Hepatocyte (in vitro differentiated cells): ENCODE measurements around the gene KIF3B. TPM values are rescaled to one million over a fixed set of nuclear protein-coding genes. Genes with fewer than 3 reads are reported as not detected.

Experiments
- DNase-seq: peaks from one replicate; pipeline ENCODE4 v3.0.0-alpha.2; 2016; ENCODE audit warnings: low spot score
- H2AFZ ChIP-seq: fragments of 200-600 bp; sonication (generic); 2 replicates; pipeline ENCODE4 v1.6.0; 2016; ENCODE audit warnings: antibody characterized with exemption, mild to moderate bottlenecking
- H3K27ac ChIP-seq: fragments of 200-600 bp; sonication (generic); 2 replicates; pipeline ENCODE4 v1.5.1; 2016; ENCODE audit warnings: mild to moderate bottlenecking
- H3K27me3 ChIP-seq: fragments of 200-600 bp; sonication (generic); 2 replicates; pipeline ENCODE4 v1.6.1; 2016
- H3K36me3 ChIP-seq: fragments of 200-600 bp; sonication (generic); replicated peaks from 2 replicates; pipeline ENCODE4 v1.5.1; 2016; ENCODE audit warnings: low read depth; ENCODE audit not compliant: insufficient read depth
- H3K4me1 ChIP-seq: fragments of 200-600 bp; sonication (generic); 2 replicates; pipeline ENCODE4 v1.5.1; 2016; ENCODE audit warnings: mild to moderate bottlenecking, moderate library complexity; ENCODE audit not compliant: insufficient read depth
- H3K4me2 ChIP-seq: fragments of 200-600 bp; sonication (generic); 2 replicates; pipeline ENCODE4 v1.6.0; 2016
- H3K4me3 ChIP-seq: fragments of 200-600 bp; sonication (generic); 2 replicates; pipeline ENCODE4 v1.5.1; 2016; ENCODE audit warnings: mild to moderate bottlenecking
- H3K79me2 ChIP-seq: fragments of 200-600 bp; sonication (generic); 2 replicates; pipeline ENCODE4 v1.6.0; 2017; ENCODE audit warnings: mild to moderate bottlenecking
- H3K9me2 ChIP-seq: fragments of 200-600 bp; sonication (generic); replicated peaks from 2 replicates; pipeline ENCODE4 v1.6.0; 2017; ENCODE audit warnings: mild to moderate bottlenecking; ENCODE audit not compliant: insufficient read depth
- H3K9me3 ChIP-seq: fragments of 200-600 bp; sonication (generic); 2 replicates; pipeline ENCODE4 v1.5.1; 2016; ENCODE audit warnings: low read depth, mild to moderate bottlenecking
- H4K20me1 ChIP-seq: fragments of 200-600 bp; sonication (generic); 2 replicates; pipeline ENCODE4 v1.6.0; 2016; ENCODE audit warnings: mild to moderate bottlenecking; ENCODE audit not compliant: insufficient read depth, poor library complexity, severe bottlenecking
- CTCF ChIP-seq: fragments of 200-600 bp; sonication (generic); IDR thresholded peaks from 2 replicates; pipeline ENCODE4 v1.5.1; 2016; ENCODE audit warnings: antibody characterized with exemption, mild to moderate bottlenecking; ENCODE audit not compliant: poor library complexity
- EZH2 ChIP-seq: fragments of 200-600 bp; sonication (generic); IDR thresholded peaks from 2 replicates; pipeline ENCODE4 v1.6.1; 2016; ENCODE audit warnings: antibody characterized with exemption, mild to moderate bottlenecking, borderline replicate concordance
- EZH2phosphoT487 ChIP-seq: fragments of 200-600 bp; sonication (generic); IDR thresholded peaks from one replicate; pipeline ENCODE4 v1.6.1; 2018; ENCODE audit warnings: antibody characterized with exemption, mild to moderate bottlenecking, low read depth, moderate library complexity; ENCODE audit not compliant: unreplicated experiment, severe bottlenecking
- WGBS: methylation state at CpG from one replicate; pipeline ENCODE4 v1.1.6; 2016; ENCODE audit warnings: low lambda C conversion rate; ENCODE audit errors: missing lambda C conversion rate; 5-methylcytosine and 5-hydroxymethylcytosine counted together
- polyA plus RNA-seq: library from polyadenylated mRNA; unstranded; fragments of >200 nt; fragmentation: Nextera tagmentation; extraction: Ambion mirVana; gene quantifications from 2 replicates; pipeline ENCODE4 v1.2.1, GENCODE V29; 2016
- total RNA-seq: library from RNA; depleted of rRNA; stranded (reverse); fragments of >200 nt; gene quantifications from 2 replicates; pipeline ENCODE4 v1.2.3, GENCODE V29; 2014

Gene KIF3B
- total and polyA plus RNA-seq, 2 experiments from 2014 or later: 11.7 to 32.0 TPM

- DNase-seq: no peak
- H3K27ac ChIP-seq: peak overlapping the region; percentile 57
- H4K20me1 ChIP-seq: no peaks in the 10 kb centered on the region
- no peak for TF ChIP-seq CTCF
- no peak for TF ChIP-seq EZH2
- no peak for TF ChIP-seq EZH2phosphoT487
- H3K9me3 ChIP-seq: no peaks in the 10 kb centered on the region
- H3K4me2 ChIP-seq: no peak overlapping the region
- H2AFZ ChIP-seq: no peak overlapping the region
- H3K27me3 ChIP-seq: no peaks in the 10 kb centered on the region
- WGBS: 86% methylated on average over 6 of the region's 6 CpGs
- H3K4me1 ChIP-seq: peaks cover 16% of the 10 kb centered on the region
- H3K4me3 ChIP-seq: no peak overlapping the region
- H3K79me2 ChIP-seq: no peaks in the 10 kb centered on the region
- H3K9me2 ChIP-seq: no peaks in the 10 kb centered on the region
- no peaks in the 10 kb centered on the region for H3K36me3 ChIP-seq
Observed at GRCh38 chr20:32235331-32236047, 42.0 kb upstream of the KIF3B start.

GRCh38 chr20:32236048-32236533 is 41.4 kb upstream of the KIF3B start:
- Histone ChIP-seq H3K27me3 (no peaks in the 10 kb centered on the region), H3K9me3 (no peaks in the 10 kb centered on the region), H3K36me3 (no peaks in the 10 kb centered on the region), H3K4me2 (no peak overlapping the region), H3K9me2 (no peaks in the 10 kb centered on the region), H3K4me3 (no peak overlapping the region), H4K20me1 (no peaks in the 10 kb centered on the region), H3K4me1 (peaks cover 16% of the 10 kb centered on the region), H3K79me2 (no peaks in the 10 kb centered on the region), H3K27ac (peak overlapping the region; percentile 57), H2AFZ (no peak overlapping the region)
- WGBS: 93% methylated on average over 3 of the region's 3 CpGs
- TF ChIP-seq EZH2: no peak
- no peak for TF ChIP-seq EZH2phosphoT487
- no peak for TF ChIP-seq CTCF
- DNase-seq: no peak

DNA sequence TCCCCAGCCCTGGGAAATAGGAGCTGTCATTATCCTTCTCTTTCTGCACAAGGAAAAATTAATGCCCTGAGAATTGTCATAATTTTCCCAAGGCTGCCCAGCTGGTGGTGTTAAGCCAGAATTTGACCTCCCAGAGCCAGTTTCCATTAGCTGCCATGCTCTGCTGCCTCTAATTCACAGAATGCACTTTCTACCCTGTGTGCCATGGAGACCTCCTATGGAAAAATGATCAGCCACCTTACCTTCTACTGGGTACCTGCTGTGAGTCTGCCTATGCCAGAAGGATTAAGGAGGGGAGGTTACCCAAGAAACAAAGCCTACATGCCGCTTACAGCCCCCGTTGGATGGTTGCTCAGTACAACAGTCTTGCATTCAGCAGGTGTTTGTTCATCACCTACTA is 40.6 kb upstream of the KIF3B start:
- Histone ChIP-seq H3K4me2 (no peak overlapping the region), H3K9me3 (no peaks in the 10 kb centered on the region), H3K27me3 (no peaks in the 10 kb centered on the region), H3K4me1 (peaks cover 16% of the 10 kb centered on the region), H3K79me2 (no peaks in the 10 kb centered on the region), H2AFZ (no peak overlapping the region), H4K20me1 (no peaks in the 10 kb centered on the region), H3K36me3 (no peaks in the 10 kb centered on the region), H3K9me2 (no peaks in the 10 kb centered on the region), H3K27ac (peak overlapping the region; percentile 57), H3K4me3 (no peak overlapping the region)
- WGBS: 96% methylated on average over 2 of the region's 2 CpGs
- TF ChIP-seq CTCF (no peak), EZH2phosphoT487 (no peak), EZH2 (no peak)
- DNase-seq: no peak
